Lung (tissue), 12 donors: ENCODE data around the gene MECP2. TPM values are rescaled to one million over a fixed set of nuclear protein-coding genes. Genes with fewer than 3 reads are reported as not detected.

Experiments used
- ATAC-seq: fragments of 200-7000 bp; cut with Tn5 transposase; one replicate; pipeline ENCODE4 v1.9.1; 2020; ENCODE audit warnings: moderate number of reproducible peaks; ENCODE audit not compliant: insufficient read depth, low FRiP score
- DNase-seq, 3 donors: peaks; one replicate each; pipeline ENCODE4 v3.0.0-alpha.2; 2013 to 2017
- H3K27ac ChIP-seq, 2 donors: one replicate each; pipeline ENCODE4 v1.5.1; 2013; ENCODE audit warnings: mild to moderate bottlenecking in 2 of 2, moderate library complexity in 2 of 2, control low read depth in 1 of 2, inconsistent platforms in 1 of 2, low read depth in 1 of 2, low read length in 1 of 2
- H3K27me3 ChIP-seq, 3 donors: one replicate each; pipeline ENCODE4 v1.5.1; 2013; ENCODE audit warnings: low read length in 2 of 3; ENCODE audit not compliant: control insufficient read depth in 3 of 3, insufficient read depth in 3 of 3
- H3K36me3 ChIP-seq, 4 donors: one replicate each; pipeline ENCODE4 v1.5.1; 2013; ENCODE audit warnings: low read length in 4 of 4, mild to moderate bottlenecking in 1 of 4, moderate library complexity in 1 of 4; ENCODE audit not compliant: control insufficient read depth in 4 of 4, insufficient read depth in 4 of 4
- H3K4me1 ChIP-seq, 5 donors: one replicate each; pipeline ENCODE4 v1.5.1; 2013; ENCODE audit warnings: low read length in 5 of 5, mild to moderate bottlenecking in 2 of 5, moderate library complexity in 1 of 5; ENCODE audit not compliant: control insufficient read depth in 5 of 5, insufficient read depth in 5 of 5
- H3K4me3 ChIP-seq: one replicate; pipeline ENCODE4 v1.5.1; 2013; ENCODE audit warnings: mild to moderate bottlenecking, control low read depth, moderate library complexity
- H3K9ac ChIP-seq, 2 donors: one replicate each; pipeline ENCODE4 v1.5.1; 2013; ENCODE audit warnings: low read length in 2 of 2, control low read depth in 1 of 2; ENCODE audit not compliant: insufficient read depth in 1 of 2
- H3K9me3 ChIP-seq, 4 donors: one replicate each; pipeline ENCODE4 v1.5.1; 2013; ENCODE audit warnings: low read length in 3 of 4, mild to moderate bottlenecking in 1 of 4, moderate library complexity in 1 of 4; ENCODE audit not compliant: control insufficient read depth in 4 of 4, insufficient read depth in 3 of 4
- CTCF ChIP-seq: IDR thresholded peaks from 2 replicates; pipeline ENCODE4 v1.5.1; 2012; ENCODE audit warnings: mild to moderate bottlenecking; ENCODE audit errors: control extremely low read depth, extremely low read depth
- WGBS, 2 donors: extraction: QIAGEN DNeasy Blood & Tissue Kit; methylation state at CpG; one replicate each; pipeline ENCODE4 v1.1.7; 2013; 5-methylcytosine and 5-hydroxymethylcytosine counted together
- polyA plus RNA-seq, 2 donors: library from polyadenylated mRNA; stranded (reverse); fragments of 200-250 nt; gene quantifications; one replicate each; pipeline ENCODE4 v1.2.1, GENCODE V29; 2013
- total RNA-seq, 2 donors: library from RNA; depleted of rRNA in 1 of 2; stranded (reverse); fragments of >200 nt in 1 of 2; gene quantifications; one replicate each; pipeline ENCODE4 v1.2.1, GENCODE V29; 2014 to 2021
- donor health status: control.
- donor health status: control.
- donor health status: Bipolar disorder and iron deficiency.
- donor health status: healthy.
- donor health status: DM: yes; HTN: yes; CAD: no.

The MECP2 gene
- total and polyA plus RNA-seq, 4 donors = 20.4 to 62.9 (median 38.9) TPM

- no peak overlapping the region for H3K27ac ChIP-seq
- ATAC-seq = no peak
- peaks cover 0 to 5% (median 0%) of the 10 kb centered on the region in 5 donors for H3K4me1 ChIP-seq
- TF ChIP-seq CTCF = no peak
- H3K9me3 ChIP-seq = no peaks in the 10 kb centered on the region
- H3K27me3 ChIP-seq = peaks cover 0 to 3% (median 2%) of the 10 kb centered on the region in 3 donors
- no peak overlapping the region for H3K9ac ChIP-seq
- 75 to 88% methylated on average over 13 of the region's 13 CpGs for WGBS, 2 donors
- H3K36me3 ChIP-seq = peaks cover 0 to 21% (median 9%) of the 10 kb centered on the region in 4 donors
- DNase-seq = no peak
- H3K4me3 ChIP-seq = no peak overlapping the region
Observed at GRCh38 chrX:154028502-154029184, 68.9 kb downstream of the MECP2 start.

DNA sequence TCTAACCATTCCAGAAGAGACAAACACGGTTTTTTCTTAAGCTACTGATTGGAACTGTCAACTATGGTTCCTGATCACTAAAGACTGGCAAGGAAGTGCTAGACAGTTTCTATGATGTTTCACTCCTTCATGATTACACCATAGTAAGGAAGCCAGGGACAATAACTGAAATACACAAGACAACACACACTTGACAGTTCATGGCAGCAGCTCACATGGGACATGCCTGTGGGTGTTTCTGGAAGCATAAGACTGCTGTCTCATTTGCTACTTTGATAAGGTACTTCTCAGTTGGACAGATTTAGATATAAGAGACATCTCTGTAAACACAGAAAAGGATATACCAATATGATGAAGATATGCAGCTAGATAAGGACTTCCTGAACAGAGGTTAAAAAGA is 69.5 kb downstream of the MECP2 start:
- no peak for TF ChIP-seq CTCF
- WGBS, 2 donors = 42 to 75% methylated on average over 1 of the region's 1 CpG
- Histone ChIP-seq H3K27ac (no peak overlapping the region), H3K4me3 (no peak overlapping the region), H3K4me1 (peaks cover 0 to 10% (median 0%) of the 10 kb centered on the region in 5 donors), H3K9ac (no peak overlapping the region), H3K9me3 (no peaks in the 10 kb centered on the region), H3K36me3 (peaks cover 0 to 21% (median 9%) of the 10 kb centered on the region in 4 donors), H3K27me3 (peaks cover 0 to 2% (median 2%) of the 10 kb centered on the region in 3 donors)
- DNase-seq = no peak
- no peak for ATAC-seq

DNA sequence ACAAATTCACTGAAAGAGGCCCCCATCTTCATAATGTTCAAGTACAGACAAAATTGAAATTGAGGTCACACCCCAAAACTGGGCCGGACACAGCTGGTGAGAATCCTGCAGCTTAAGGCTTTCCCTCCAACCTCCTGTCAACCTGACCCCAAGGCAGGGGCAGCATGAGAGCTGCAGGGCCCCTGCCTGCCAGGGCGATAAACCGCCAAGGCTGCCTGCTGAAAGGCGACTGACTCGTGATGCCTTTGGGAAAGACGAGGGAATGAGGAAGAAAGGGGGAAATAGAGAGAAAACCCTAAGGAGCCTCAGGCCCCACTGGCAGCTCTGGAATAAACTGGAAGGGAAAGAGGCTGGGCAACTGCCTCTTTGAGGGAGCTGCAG is 70.5 kb downstream of the MECP2 start:
- H3K27me3 ChIP-seq = no peaks in the 10 kb centered on the region
- no peak overlapping the region for H3K9ac ChIP-seq
- H3K36me3 ChIP-seq = peaks cover 0 to 21% (median 9%) of the 10 kb centered on the region in 4 donors
- no peaks in the 10 kb centered on the region for H3K9me3 ChIP-seq
- ATAC-seq (no peak), DNase-seq (no peak)
- TF ChIP-seq CTCF = no peak
- peaks cover 0 to 14% (median 0%) of the 10 kb centered on the region in 5 donors for H3K4me1 ChIP-seq
- no peak overlapping the region for H3K27ac ChIP-seq
- 82 to 86% methylated on average over 6 of the region's 6 CpGs for WGBS, 2 donors
- H3K4me3 ChIP-seq = no peak overlapping the region
